ENCODE data around the gene UNCX.
"Not testable (repeated sequence)": the region's sequence is repeated elsewhere in the genome, so short reads cannot be mapped to it uniquely, and the experiment has no call there.

Gene UNCX

DNA sequence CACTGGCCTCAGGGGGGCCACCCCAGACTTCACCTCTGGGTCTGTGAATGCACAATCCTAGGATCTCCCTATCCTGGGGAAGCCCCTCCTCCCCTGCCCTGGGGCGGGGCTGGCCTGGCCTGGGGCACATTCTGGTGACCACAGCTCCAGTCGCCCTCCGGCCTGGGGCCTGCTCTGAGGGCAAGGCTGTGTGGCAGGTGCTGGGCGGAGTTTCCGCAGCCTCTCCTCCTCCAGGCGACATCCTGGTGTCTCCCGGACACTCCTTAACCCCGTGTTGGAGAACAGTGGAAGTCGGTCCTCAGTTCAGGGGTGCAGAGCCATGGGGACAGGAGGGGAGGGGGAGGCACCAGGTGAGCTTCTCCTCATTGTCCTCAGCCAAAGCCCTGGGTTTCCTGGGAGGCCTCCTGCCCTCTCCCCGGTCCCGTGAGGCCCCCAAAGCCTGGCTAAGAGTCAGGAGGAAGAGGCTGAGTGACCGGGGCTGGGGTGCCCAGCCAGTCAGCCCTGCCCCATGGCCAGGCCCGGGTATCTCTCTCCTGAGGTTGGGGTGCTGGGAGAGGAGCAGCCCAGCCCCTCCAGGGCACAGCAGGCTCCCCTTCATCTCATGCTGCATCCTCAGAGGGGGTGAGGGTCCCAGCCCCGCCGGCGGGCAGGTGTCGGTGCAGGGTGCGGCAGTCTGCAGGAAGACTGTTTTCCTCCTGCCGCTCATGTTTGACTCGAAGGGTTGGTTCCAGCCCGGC, 22.6 kb downstream of the UNCX start:
- DNase-seq (ENCODE audit: low read depth in 3 of 3, low spot score in 1 of 3): no peak

- no peak for DNase-seq (ENCODE audit: low read depth in 3 of 3, low spot score in 1 of 3)
These were observed 23.2 kb downstream of the UNCX start for GRCh38 chr7:1255817-1256340.

GRCh38 chr7:1256621-1257020, 23.9 kb downstream of the UNCX start:
- no peak for DNase-seq (ENCODE audit: low read depth in 3 of 3, low spot score in 1 of 3)

GRCh38 chr7:1257221-1257620, 24.5 kb downstream of the UNCX start:
- no peak for DNase-seq (ENCODE audit: low read depth in 3 of 3, low spot score in 1 of 3)

- DNase-seq (ENCODE audit: low read depth in 3 of 3, low spot score in 1 of 3): no peak
These were observed 25.2 kb downstream of the UNCX start for GRCh38 chr7:1257863-1258262.

DNA sequence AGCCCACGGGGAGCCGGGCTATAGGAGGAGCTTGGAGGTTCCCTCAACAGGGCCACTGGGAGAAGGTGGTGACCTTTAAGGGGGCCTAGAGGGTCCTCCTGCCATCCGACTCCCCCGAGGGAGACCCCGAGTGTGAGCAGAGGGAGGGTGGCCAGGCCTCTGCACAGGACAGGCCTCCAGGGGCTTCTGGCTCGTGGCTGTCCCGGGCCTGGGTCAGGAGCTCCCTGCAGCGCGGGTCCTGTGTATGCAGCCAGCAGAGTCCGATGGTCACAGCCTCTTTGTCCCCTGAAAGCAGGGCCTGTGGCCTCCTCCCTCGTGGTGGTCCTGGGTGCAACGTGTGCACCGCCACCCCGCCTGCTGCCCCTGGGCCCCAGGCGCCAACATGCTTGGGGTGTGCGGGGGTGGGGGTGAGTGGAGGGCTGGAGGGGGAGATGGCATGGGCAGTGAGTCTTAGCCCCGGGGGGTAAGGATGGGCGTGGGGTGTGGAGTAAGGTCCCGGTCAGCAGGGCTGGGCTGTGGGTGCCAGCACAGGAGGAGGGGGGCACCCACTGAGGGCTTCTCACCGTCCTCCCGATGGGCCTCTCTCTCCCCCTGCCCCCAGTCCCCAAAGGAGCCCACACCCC, 27.1 kb downstream of the UNCX start:
- DNase-seq (ENCODE audit: low read depth in 3 of 3, low spot score in 1 of 3): no peak

DNA sequence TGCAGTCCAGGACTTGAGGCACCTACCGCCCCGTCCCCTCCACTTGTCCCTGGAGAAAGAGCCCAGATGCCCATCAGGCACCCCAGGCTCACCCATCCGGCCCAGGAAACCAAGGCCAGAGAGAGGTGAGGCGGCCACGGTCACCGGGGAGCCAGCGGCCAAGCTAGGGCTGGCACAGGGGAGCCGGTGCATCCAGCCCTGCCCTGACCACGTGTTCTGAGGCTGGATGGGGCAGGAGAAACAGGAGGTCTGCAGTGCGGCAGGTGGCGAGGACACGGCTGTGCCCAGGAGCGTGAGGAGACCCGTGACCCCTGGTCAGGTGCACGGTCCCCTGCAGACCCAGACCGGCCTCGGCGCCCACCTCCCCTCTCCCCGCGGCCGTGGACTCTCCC, 27.6 kb downstream of the UNCX start:
- DNase-seq (ENCODE audit: low read depth in 3 of 3, low spot score in 1 of 3): no peak

DNA sequence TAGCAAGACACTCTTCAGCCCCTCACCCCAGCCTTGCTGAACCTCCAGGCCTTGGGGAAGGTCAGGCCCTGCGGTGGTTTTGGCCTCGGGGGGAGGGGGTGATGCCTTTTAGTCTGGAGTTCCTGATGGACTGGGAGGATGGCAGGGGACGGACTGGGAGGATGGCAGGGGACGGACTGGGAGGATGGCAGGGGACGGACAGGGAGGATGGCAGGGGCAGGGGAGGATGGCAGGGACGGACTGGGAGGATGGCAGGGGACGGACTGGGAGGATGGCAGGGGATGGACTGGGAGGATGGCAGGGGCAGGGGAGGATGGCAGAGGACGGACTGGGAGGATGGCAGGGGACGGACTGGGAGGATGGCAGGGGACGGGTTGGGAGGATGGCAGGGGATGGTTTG, 28.4 kb downstream of the UNCX start:
- not testable (repeated sequence) for DNase-seq (ENCODE audit: low read depth in 3 of 3, low spot score in 1 of 3)

GRCh38 chr7:1262441-1262840, 29.8 kb downstream of the UNCX start:
- DNase-seq (ENCODE audit: low read depth in 3 of 3, low spot score in 1 of 3): no peak

- no peak for DNase-seq (ENCODE audit: low read depth in 3 of 3, low spot score in 1 of 3)
These were observed 30.8 kb downstream of the UNCX start for GRCh38 chr7:1263391-1263951.

- DNase-seq (ENCODE audit: low read depth in 3 of 3, low spot score in 1 of 3): no peak
These were observed 31.9 kb downstream of the UNCX start for GRCh38 chr7:1264345-1265280.

DNA sequence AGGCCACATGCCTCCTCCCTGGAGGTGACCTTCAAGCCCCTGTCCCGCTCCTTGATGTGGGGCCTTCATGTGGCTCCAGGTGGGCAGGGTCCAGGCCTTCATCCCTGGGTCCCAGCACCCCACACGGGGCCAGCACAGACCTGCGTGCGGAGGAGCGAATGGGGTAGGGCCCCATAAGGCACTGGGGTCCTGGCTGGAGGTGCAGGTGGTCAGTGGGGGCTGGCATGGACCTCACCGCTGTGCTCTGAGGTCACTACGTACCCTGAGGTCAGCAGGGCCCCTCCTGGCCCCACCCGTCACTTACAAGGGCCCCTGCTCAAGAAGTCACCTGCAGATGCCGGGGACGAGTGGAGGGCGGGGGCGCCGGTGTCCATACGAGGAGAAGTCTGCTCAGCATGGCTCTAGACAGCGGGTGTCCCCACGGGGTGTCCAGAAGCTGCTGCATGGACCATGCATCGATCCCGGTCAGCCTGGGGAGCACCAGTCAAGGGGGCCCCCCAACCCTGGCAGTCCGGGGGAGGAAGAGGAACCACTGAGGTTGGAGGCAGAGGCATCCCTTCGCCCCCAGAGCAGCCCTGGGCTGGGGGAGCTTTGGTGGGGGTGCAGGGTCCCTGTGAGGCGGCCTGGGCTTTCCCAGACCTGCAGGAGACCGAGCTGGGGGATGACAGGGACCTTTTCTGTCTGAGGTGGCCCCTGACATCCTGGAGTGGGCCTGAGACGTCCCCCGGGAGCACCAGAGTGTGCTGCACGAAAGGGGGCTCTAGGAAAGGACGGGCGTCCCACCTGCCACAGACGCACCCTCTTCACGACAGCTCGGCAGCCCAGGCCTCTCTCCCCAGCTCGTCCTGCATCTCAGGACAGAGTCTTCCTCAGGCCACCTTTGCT, 34.6 kb downstream of the UNCX start:
- DNase-seq (ENCODE audit: low read depth in 3 of 3, low spot score in 1 of 3): no peak

- no peak for DNase-seq (ENCODE audit: low read depth in 3 of 3, low spot score in 1 of 3)
These were observed 35.6 kb downstream of the UNCX start for GRCh38 chr7:1268076-1268815.

DNA sequence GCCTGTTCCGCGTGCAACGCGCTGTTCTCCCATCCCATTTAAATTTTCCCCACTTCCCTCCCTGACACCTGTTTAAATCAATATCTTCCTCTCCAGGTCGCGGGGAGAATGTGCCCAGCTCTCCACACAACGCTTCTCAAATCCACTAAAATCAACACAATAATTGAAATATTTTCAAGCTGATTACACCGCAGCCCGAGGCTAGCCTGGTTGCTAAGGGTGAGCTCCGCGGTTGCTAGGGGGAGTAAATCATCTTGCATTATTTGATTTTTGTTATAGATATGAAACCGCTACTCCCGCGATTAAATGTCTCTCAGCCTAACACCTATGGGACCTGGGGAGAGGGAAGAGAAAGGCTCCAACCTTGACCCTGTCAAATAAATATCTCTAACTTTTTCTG, 36.2 kb downstream of the UNCX start:
- no peak for DNase-seq (ENCODE audit: low read depth in 3 of 3, low spot score in 1 of 3)

DNA sequence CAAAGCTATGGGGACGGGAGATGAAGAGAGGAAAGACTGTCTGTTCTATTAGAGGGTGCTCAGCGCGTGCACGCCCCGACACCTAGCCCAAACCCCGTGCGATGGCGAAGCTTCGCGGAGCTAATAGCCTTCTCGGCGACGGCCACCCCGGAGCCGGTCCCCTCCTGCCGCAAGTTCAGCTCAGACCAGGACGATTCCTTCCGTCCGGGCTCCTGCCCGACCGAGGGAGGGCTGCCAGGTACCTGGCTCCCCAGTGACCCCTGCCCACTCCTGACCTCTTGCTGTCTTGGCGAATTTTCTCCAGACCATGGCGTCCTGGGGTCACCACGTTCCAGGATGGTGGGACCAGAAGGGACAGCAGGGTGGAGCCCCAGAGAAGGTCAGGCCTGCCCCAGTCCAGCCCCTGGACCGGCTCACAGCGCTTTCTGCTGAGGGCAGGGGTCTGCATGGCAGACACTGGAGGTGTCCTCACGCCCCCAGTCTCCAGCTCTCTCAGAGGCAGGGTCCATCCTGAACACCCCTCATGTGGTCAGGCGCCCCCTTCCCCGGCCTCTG, 36.7 kb downstream of the UNCX start:
- DNase-seq (ENCODE audit: low read depth in 3 of 3, low spot score in 1 of 3): no peak

GRCh38 chr7:1270181-1270580, 37.5 kb downstream of the UNCX start:
- no peak for DNase-seq (ENCODE audit: low read depth in 3 of 3, low spot score in 1 of 3)

GRCh38 chr7:1271046-1271445, 38.4 kb downstream of the UNCX start:
- DNase-seq (ENCODE audit: low read depth in 3 of 3, low spot score in 1 of 3): no peak

- no peak for DNase-seq (ENCODE audit: low read depth in 3 of 3, low spot score in 1 of 3)
These were observed 39.0 kb downstream of the UNCX start for GRCh38 chr7:1271656-1272055.

GRCh38 chr7:1272136-1272535, 39.5 kb downstream of the UNCX start:
- not testable (repeated sequence) for DNase-seq (ENCODE audit: low read depth in 3 of 3, low spot score in 1 of 3)
